Measurements from ENCODE around the gene DCST2. TPM values are rescaled to one million over a fixed set of nuclear protein-coding genes. Genes with fewer than 3 reads are reported as not detected.

Gene DCST2
- total and polyA plus RNA-seq, 9 of the 15 experiments (the other 6 are each of a cell fraction or from before 2014, with no cell fraction given), result 0.09 to 0.49 (median 0.11) TPM; not detected in 3

DNA sequence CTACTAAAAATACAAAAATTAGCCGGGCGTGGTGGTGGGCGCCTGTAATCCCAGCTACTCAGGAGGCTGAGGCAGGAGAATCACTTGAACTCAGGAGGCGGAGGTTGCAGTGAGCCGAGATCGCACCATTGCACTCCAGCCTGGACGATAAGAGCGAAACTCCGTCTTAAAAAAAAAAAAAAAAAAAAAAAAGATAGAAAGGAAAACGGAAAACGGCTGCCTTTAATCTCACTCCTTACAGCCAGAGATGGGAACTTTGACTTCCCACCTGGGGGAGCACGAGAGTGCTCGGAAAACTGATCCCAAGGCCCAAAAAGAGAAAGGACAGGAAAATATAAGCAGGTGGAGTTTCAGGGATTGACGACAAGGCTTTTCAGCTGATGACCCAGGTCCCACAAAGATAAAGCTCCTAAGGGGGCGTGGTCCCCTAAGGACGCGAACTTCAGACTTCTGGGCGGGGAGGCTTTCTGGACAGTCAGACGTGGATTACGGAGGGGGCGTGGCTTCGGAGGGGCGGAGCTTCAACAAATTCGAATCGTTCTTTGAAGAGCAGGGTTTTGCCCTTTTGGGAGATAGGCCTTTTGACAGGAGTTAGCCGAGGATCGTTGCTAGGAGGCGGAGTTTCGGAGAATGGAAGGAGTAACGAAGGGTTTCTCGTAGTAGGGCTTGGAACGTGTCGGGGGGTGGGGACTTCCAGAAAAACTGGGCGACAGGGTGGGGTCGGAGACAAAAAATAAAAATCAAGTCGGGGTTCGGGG lies 60.1 kb downstream of the DCST2 start (continued):
- TF ChIP-seq, protein P1, sequence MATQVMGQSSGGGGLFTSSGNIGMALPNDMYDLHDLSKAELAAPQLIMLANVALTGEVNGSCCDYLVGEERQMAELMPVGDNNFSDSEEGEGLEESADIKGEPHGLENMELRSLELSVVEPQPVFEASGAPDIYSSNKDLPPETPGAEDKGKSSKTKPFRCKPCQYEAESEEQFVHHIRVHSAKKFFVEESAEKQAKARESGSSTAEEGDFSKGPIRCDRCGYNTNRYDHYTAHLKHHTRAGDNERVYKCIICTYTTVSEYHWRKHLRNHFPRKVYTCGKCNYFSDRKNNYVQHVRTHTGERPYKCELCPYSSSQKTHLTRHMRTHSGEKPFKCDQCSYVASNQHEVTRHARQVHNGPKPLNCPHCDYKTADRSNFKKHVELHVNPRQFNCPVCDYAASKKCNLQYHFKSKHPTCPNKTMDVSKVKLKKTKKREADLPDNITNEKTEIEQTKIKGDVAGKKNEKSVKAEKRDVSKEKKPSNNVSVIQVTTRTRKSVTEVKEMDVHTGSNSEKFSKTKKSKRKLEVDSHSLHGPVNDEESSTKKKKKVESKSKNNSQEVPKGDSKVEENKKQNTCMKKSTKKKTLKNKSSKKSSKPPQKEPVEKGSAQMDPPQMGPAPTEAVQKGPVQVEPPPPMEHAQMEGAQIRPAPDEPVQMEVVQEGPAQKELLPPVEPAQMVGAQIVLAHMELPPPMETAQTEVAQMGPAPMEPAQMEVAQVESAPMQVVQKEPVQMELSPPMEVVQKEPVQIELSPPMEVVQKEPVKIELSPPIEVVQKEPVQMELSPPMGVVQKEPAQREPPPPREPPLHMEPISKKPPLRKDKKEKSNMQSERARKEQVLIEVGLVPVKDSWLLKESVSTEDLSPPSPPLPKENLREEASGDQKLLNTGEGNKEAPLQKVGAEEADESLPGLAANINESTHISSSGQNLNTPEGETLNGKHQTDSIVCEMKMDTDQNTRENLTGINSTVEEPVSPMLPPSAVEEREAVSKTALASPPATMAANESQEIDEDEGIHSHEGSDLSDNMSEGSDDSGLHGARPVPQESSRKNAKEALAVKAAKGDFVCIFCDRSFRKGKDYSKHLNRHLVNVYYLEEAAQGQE (IDR thresholded peaks at IDR 0.05; ENCODE audit: borderline replicate concordance), result no peak; the same call in 1 of the 2 replicates
- TF ChIP-seq, protein P1 (CRISPR knock-in tag; IDR thresholded peaks at IDR 0.05; ENCODE audit: low read depth), result no peak
- TF ChIP-seq C11orf30 (IDR thresholded peaks at IDR 0.05; ENCODE audit: low read depth), result no peak
- TF ChIP-seq ZFP36 (IDR thresholded peaks at IDR 0.05; ENCODE audit: low read depth, low read length, partially characterized antibody), result no peak
- TF ChIP-seq DPF2 (IDR thresholded peaks at IDR 0.05), result peak; percentile 90
- TF ChIP-seq, protein P2, sequence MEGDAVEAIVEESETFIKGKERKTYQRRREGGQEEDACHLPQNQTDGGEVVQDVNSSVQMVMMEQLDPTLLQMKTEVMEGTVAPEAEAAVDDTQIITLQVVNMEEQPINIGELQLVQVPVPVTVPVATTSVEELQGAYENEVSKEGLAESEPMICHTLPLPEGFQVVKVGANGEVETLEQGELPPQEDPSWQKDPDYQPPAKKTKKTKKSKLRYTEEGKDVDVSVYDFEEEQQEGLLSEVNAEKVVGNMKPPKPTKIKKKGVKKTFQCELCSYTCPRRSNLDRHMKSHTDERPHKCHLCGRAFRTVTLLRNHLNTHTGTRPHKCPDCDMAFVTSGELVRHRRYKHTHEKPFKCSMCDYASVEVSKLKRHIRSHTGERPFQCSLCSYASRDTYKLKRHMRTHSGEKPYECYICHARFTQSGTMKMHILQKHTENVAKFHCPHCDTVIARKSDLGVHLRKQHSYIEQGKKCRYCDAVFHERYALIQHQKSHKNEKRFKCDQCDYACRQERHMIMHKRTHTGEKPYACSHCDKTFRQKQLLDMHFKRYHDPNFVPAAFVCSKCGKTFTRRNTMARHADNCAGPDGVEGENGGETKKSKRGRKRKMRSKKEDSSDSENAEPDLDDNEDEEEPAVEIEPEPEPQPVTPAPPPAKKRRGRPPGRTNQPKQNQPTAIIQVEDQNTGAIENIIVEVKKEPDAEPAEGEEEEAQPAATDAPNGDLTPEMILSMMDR (IDR thresholded peaks at IDR 0.05 in 2 of 3, conservative IDR thresholded peaks at IDR 0.05 in 1 of 3; ENCODE audit: insufficient read depth in 2 of 3, low read depth in 1 of 3, low read length in 3 of 3), result peak in 1 of 3 experiments; percentile 15; a peak in 1 of 6 replicates
- peak; percentile 99 for TF ChIP-seq KLF13 (tag; IDR thresholded peaks at IDR 0.05; ENCODE audit: borderline replicate concordance, low read depth)
- TF ChIP-seq MEIS2 (IDR thresholded peaks at IDR 0.05; ENCODE audit: partially characterized antibody), result peak; percentile 61
- TF ChIP-seq SRSF3 (IDR thresholded peaks at IDR 0.05; ENCODE audit: insufficient read depth, low read length), result no peak
- peak; percentile 48; the same call in 1 of the 2 replicates for TF ChIP-seq HDGF (IDR thresholded peaks at IDR 0.05)
- TF ChIP-seq NFYB (IDR thresholded peaks at IDR 0.05; ENCODE audit: extremely low read depth, insufficient read length), result no peak
- no peak for TF ChIP-seq CTBP1 (IDR thresholded peaks at IDR 0.05; ENCODE audit: borderline replicate concordance)
- TF ChIP-seq TFE3 (CRISPR knock-in tag; IDR thresholded peaks at IDR 0.05), result no peak
- peak in 1 of 2 experiments; percentile 71; a peak in 1 of 4 replicates for TF ChIP-seq HDAC1 (IDR thresholded peaks at IDR 0.05)
- peak; percentile 28; the same call in 1 of the 2 replicates for TF ChIP-seq MYC (IDR thresholded peaks at IDR 0.05; ENCODE audit: low read depth, low read length)
- no peak for TF ChIP-seq MYC (CRISPR knock-in tag; IDR thresholded peaks at IDR 0.05; ENCODE audit: borderline replicate concordance, low read depth)
- no peak for TF ChIP-seq SIRT6 (IDR thresholded peaks at IDR 0.05; ENCODE audit: low read depth, low read length)

Measured in K562 (cell line).